ENCODE results near the gene ANKMY1. TPM values are rescaled to one million over a fixed set of nuclear protein-coding genes. Genes with fewer than 3 reads are reported as not detected.
"Not testable (repeated sequence)": the region's sequence is repeated elsewhere in the genome, so short reads cannot be mapped to it uniquely, and the experiment has no call there.

ANKMY1 gene
- total RNA-seq, 1 donor from 2014 or later: 16.8 TPM

- DNase-seq (ENCODE audit: extremely low spot score, unreplicated experiment): peak; percentile 67
- no peaks in the 10 kb centered on the region for H3K27me3 Mint-ChIP-seq
- no peaks in the 10 kb centered on the region for H3K9me3 Mint-ChIP-seq
- TF ChIP-seq, protein P1, sequence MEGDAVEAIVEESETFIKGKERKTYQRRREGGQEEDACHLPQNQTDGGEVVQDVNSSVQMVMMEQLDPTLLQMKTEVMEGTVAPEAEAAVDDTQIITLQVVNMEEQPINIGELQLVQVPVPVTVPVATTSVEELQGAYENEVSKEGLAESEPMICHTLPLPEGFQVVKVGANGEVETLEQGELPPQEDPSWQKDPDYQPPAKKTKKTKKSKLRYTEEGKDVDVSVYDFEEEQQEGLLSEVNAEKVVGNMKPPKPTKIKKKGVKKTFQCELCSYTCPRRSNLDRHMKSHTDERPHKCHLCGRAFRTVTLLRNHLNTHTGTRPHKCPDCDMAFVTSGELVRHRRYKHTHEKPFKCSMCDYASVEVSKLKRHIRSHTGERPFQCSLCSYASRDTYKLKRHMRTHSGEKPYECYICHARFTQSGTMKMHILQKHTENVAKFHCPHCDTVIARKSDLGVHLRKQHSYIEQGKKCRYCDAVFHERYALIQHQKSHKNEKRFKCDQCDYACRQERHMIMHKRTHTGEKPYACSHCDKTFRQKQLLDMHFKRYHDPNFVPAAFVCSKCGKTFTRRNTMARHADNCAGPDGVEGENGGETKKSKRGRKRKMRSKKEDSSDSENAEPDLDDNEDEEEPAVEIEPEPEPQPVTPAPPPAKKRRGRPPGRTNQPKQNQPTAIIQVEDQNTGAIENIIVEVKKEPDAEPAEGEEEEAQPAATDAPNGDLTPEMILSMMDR (conservative IDR thresholded peaks at IDR 0.05): no peak
- H3K36me3 Mint-ChIP-seq: peaks cover 1% of the 10 kb centered on the region
- H3K27ac Mint-ChIP-seq: no peak overlapping the region
- no peak overlapping the region for H3K4me3 Mint-ChIP-seq
- H3K4me1 Mint-ChIP-seq (ENCODE audit: unreplicated experiment): no peaks in the 10 kb centered on the region
These were observed 57.0 kb downstream of the ANKMY1 start for GRCh38 chr2:240500561-240501423.

- Mint-ChIP-seq H3K27ac (no peak overlapping the region), H3K4me1 (ENCODE audit: unreplicated experiment) (no peaks in the 10 kb centered on the region), H3K9me3 (no peaks in the 10 kb centered on the region), H3K4me3 (no peak overlapping the region), H3K27me3 (no peaks in the 10 kb centered on the region), H3K36me3 (peaks cover 6% of the 10 kb centered on the region)
- peak; percentile 63 for DNase-seq (ENCODE audit: extremely low spot score, unreplicated experiment)
- TF ChIP-seq, protein P1 (conservative IDR thresholded peaks at IDR 0.05): no peak
These were observed 58.2 kb downstream of the ANKMY1 start for GRCh38 chr2:240499309-240500301.

DNA sequence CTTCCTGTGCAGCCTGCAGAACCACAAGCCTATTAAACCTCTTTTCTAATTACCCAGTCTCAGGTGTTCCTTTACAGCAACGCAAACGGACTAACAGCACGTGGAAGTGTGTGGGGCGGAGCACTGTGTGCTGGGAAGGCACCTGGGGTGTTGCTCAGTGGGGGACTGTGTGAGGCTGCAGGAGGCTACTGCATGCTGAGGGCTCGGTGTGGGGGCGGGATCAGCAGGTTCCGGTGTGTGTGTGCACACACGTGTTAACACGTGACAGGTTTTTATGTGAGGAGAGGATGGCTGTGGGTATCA lies 58.9 kb downstream of the ANKMY1 start:
- no peaks in the 10 kb centered on the region for H3K9me3 Mint-ChIP-seq
- H3K36me3 Mint-ChIP-seq: peaks cover 6% of the 10 kb centered on the region
- no peaks in the 10 kb centered on the region for H3K4me1 Mint-ChIP-seq (ENCODE audit: unreplicated experiment)
- no peak overlapping the region for H3K4me3 Mint-ChIP-seq
- peak; percentile 54 for DNase-seq (ENCODE audit: extremely low spot score, unreplicated experiment)
- TF ChIP-seq, protein P1 (conservative IDR thresholded peaks at IDR 0.05): no peak
- no peak overlapping the region for H3K27ac Mint-ChIP-seq
- no peaks in the 10 kb centered on the region for H3K27me3 Mint-ChIP-seq

- H3K4me1 Mint-ChIP-seq (ENCODE audit: unreplicated experiment): no peaks in the 10 kb centered on the region
- H3K27me3 Mint-ChIP-seq: no peaks in the 10 kb centered on the region
- H3K9me3 Mint-ChIP-seq: no peaks in the 10 kb centered on the region
- H3K4me3 Mint-ChIP-seq: no peak overlapping the region
- TF ChIP-seq, protein P1 (conservative IDR thresholded peaks at IDR 0.05): no peak
- peak; percentile 15 for DNase-seq (ENCODE audit: extremely low spot score, unreplicated experiment)
- H3K36me3 Mint-ChIP-seq: peaks cover 6% of the 10 kb centered on the region
- H3K27ac Mint-ChIP-seq: no peak overlapping the region
These were observed 59.4 kb downstream of the ANKMY1 start for GRCh38 chr2:240498171-240498957.

DNA sequence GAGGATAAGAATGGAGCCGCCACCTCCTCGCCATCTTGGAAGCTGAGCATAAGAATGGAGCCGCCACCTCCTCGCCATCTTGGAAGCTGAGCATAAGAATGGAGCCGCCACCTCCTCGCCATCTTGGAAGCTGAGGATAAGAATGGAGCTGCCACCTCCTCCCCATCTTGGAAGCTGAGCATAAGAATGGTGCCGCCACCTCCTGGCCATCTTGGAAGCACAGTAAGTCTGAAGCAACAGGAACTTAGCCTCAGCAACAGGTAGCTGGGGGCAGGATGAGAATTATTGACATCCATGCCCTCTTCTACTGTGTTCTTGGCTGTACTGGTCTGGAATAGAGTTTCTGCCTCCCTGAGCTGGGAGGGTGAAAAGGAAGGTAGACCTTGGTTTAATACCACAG lies 60.7 kb downstream of the ANKMY1 start:
- H3K27me3 Mint-ChIP-seq; H3K4me1 Mint-ChIP-seq (ENCODE audit: unreplicated experiment); H3K9me3 Mint-ChIP-seq; H3K36me3 Mint-ChIP-seq; H3K4me3 Mint-ChIP-seq; H3K27ac Mint-ChIP-seq: not testable (repeated sequence)
- peak; percentile 39 for DNase-seq (ENCODE audit: extremely low spot score, unreplicated experiment)
- TF ChIP-seq, protein P1 (conservative IDR thresholded peaks at IDR 0.05): peak; percentile 50
